ENCODE data around the gene IGFBP1.

The IGFBP1 gene

DNA sequence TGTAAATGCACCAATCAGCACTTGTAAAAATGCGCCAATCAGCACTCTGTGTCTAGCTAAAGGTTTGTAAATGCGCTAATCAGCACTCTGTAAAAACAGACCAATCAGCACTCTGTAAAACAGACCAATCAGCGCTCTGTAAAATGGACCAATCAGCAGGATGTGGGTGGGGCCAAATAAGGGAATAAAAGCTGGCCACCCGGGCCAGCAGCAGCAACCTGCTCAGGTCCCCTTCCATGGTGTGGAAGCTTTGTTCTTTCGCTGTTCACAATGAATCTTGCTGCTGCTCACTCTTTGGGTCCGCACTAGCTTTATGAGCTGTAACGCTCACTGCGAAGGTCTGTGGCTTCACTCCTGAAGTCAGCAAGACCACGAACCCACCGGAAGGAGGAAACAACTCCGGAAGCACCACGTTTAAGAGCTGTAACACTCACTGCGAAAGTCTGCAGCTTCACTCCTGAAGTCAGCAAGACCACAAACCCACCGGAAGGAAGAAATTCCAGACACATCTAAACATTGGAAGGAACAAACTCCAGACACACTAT, 52.0 kb downstream of the IGFBP1 start:
- peak; percentile 34 for DNase-seq

DNA sequence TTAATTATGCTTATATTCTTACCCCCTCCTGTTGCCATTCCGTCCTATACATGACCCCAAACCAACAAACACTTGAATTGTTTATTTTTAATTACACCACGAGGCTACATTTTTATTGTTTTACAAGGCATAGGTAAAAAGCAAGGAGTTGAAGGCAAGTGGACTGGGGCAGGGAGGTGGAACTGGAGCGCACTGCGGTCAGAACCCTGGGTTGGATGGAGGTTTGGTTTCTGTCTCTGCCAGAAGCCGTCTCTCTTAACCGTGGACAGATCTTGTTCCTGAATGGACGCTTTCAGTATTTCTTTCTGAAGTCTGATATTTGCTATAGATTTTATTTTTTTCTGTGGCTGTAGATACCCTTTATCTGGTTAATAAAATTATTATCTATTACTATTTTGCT, 52.7 kb downstream of the IGFBP1 start:
- DNase-seq, result no peak

All from CD4-positive, alpha-beta T cell treated with Interleukin-6 for 4 hours (primary cell).